Measurements from ENCODE around the gene CDC14B.

CDC14B gene

DNA sequence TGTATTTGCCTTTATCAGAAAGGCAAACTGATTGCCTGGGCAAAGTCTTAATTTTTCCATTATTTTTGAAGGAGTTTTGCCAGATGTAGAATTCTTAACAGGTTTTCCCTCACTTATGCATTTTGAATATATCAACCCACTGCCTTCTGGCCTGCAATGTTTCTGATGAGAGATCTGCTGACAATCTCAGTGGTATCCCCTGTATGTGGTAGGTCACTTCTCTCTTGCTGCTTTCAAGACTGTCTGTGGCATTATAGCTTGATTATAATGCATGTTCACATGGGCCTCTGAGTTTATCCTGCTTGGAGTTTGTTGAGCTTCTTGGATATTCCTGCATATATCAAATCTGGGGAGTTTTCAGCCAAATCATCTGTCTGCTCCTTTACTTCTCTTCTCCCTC is 87.5 kb downstream of the CDC14B start:
- Histone ChIP-seq H3K27me3 (replicated peaks; ENCODE audit: control insufficient read depth, insufficient read depth, low read length) (no peaks in the 10 kb centered on the region), H3K36me3 (ENCODE audit: control insufficient read depth, insufficient read depth, low read length) (no peaks in the 10 kb centered on the region), H3K4me3 (replicated peaks; ENCODE audit: low read depth, low read length) (no peak overlapping the region)
- no peak for DNase-seq (ENCODE audit: extremely low read depth, insufficient read length)
- TF ChIP-seq, protein P1, sequence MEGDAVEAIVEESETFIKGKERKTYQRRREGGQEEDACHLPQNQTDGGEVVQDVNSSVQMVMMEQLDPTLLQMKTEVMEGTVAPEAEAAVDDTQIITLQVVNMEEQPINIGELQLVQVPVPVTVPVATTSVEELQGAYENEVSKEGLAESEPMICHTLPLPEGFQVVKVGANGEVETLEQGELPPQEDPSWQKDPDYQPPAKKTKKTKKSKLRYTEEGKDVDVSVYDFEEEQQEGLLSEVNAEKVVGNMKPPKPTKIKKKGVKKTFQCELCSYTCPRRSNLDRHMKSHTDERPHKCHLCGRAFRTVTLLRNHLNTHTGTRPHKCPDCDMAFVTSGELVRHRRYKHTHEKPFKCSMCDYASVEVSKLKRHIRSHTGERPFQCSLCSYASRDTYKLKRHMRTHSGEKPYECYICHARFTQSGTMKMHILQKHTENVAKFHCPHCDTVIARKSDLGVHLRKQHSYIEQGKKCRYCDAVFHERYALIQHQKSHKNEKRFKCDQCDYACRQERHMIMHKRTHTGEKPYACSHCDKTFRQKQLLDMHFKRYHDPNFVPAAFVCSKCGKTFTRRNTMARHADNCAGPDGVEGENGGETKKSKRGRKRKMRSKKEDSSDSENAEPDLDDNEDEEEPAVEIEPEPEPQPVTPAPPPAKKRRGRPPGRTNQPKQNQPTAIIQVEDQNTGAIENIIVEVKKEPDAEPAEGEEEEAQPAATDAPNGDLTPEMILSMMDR (IDR thresholded peaks at IDR 0.05; ENCODE audit: insufficient read depth, low read length, poor library complexity, severe bottlenecking): no peak

GRCh38 chr9:96524764-96525163 is 94.9 kb downstream of the CDC14B start:
- Histone ChIP-seq H3K36me3 (ENCODE audit: control insufficient read depth, insufficient read depth, low read length) (no peaks in the 10 kb centered on the region), H3K27me3 (replicated peaks; ENCODE audit: control insufficient read depth, insufficient read depth, low read length) (no peaks in the 10 kb centered on the region), H3K4me3 (replicated peaks; ENCODE audit: low read depth, low read length) (no peak overlapping the region)
- TF ChIP-seq, protein P1 (IDR thresholded peaks at IDR 0.05; ENCODE audit: insufficient read depth, low read length, poor library complexity, severe bottlenecking): no peak
- no peak for DNase-seq (ENCODE audit: extremely low read depth, insufficient read length)

DNA sequence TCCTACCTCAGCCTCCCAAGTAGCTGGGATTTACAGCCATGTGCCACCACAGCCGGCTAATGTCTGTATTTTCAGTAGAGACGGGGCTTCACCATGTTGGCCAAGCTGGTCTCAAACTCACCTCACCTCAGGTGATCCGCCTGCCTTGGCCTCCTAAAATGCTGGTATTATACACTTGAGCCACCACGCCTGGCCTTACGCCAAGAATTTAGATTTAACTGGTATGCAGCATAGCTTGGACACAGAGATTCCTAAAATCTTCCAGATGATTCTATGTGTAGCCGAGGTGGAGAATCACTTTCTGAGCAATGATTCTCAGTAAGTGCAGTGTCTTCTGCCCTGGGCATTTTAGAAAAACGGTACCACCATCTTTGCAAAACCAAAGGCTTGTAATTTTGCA is 95.6 kb downstream of the CDC14B start:
- no peaks in the 10 kb centered on the region for H3K36me3 ChIP-seq (ENCODE audit: control insufficient read depth, insufficient read depth, low read length)
- TF ChIP-seq, protein P1 (IDR thresholded peaks at IDR 0.05; ENCODE audit: insufficient read depth, low read length, poor library complexity, severe bottlenecking): no peak
- H3K4me3 ChIP-seq (replicated peaks; ENCODE audit: low read depth, low read length): no peak overlapping the region
- H3K27me3 ChIP-seq (replicated peaks; ENCODE audit: control insufficient read depth, insufficient read depth, low read length): no peaks in the 10 kb centered on the region
- no peak for DNase-seq (ENCODE audit: extremely low read depth, insufficient read length)

DNA sequence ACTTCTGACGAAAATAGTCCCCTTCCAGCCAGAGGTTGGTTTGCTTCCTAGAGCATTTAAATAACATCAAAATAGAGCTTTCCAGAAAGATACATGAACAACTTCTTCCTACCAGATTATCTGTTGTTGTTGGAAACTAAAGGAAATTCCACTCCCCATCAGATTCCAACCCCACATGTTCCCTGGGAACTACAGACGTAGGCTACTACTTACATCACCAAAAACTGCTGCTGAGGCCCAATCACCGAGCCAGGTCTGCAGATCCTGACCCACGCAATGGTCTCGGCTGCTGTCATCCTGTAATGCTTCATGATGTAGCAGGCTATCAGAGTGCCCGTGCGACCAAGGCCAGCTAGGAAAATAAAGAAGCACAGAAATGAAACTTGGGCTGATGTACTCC is 96.3 kb downstream of the CDC14B start:
- TF ChIP-seq, protein P1 (IDR thresholded peaks at IDR 0.05; ENCODE audit: insufficient read depth, low read length, poor library complexity, severe bottlenecking): no peak
- no peak for DNase-seq (ENCODE audit: extremely low read depth, insufficient read length)
- Histone ChIP-seq H3K4me3 (replicated peaks; ENCODE audit: low read depth, low read length) (no peak overlapping the region), H3K27me3 (replicated peaks; ENCODE audit: control insufficient read depth, insufficient read depth, low read length) (no peaks in the 10 kb centered on the region), H3K36me3 (ENCODE audit: control insufficient read depth, insufficient read depth, low read length) (no peaks in the 10 kb centered on the region)

GRCh38 chr9:96522366-96522765 is 97.3 kb downstream of the CDC14B start:
- no peaks in the 10 kb centered on the region for H3K27me3 ChIP-seq (replicated peaks; ENCODE audit: control insufficient read depth, insufficient read depth, low read length)
- TF ChIP-seq, protein P1 (IDR thresholded peaks at IDR 0.05; ENCODE audit: insufficient read depth, low read length, poor library complexity, severe bottlenecking): no peak
- no peak overlapping the region for H3K4me3 ChIP-seq (replicated peaks; ENCODE audit: low read depth, low read length)
- H3K36me3 ChIP-seq (ENCODE audit: control insufficient read depth, insufficient read depth, low read length): no peaks in the 10 kb centered on the region
- no peak for DNase-seq (ENCODE audit: extremely low read depth, insufficient read length)

GRCh38 chr9:96519787-96520186 is 99.9 kb downstream of the CDC14B start:
- H3K27me3 ChIP-seq (replicated peaks; ENCODE audit: control insufficient read depth, insufficient read depth, low read length): no peaks in the 10 kb centered on the region
- no peak overlapping the region for H3K4me3 ChIP-seq (replicated peaks; ENCODE audit: low read depth, low read length)
- DNase-seq (ENCODE audit: extremely low read depth, insufficient read length): no peak
- TF ChIP-seq, protein P1 (IDR thresholded peaks at IDR 0.05; ENCODE audit: insufficient read depth, low read length, poor library complexity, severe bottlenecking): no peak
- H3K36me3 ChIP-seq (ENCODE audit: control insufficient read depth, insufficient read depth, low read length): no peaks in the 10 kb centered on the region
